Purkinje cell (primary cell): ENCODE measurements around the gene SLC29A3. TPM values are rescaled to one million over a fixed set of nuclear protein-coding genes. Genes with fewer than 3 reads are reported as not detected.

Experiments used
- polyA plus RNA-seq: library from polyadenylated mRNA; unstranded; fragments of >200 nt; fragmentation: Nextera tagmentation; gene quantifications from 2 replicates; pipeline ENCODE4 v1.2.1, GENCODE V29; 2014

The SLC29A3 gene
- 0.60 and 2.2 TPM in 2 replicates for polyA plus RNA-seq

GRCh38 chr10:71319042-71319799 is at the start of gene SLC29A3:
Gene SLC29A3 (plus strand): TSS chr10:71319259. CDS start chr10:71319310, 51 bp downstream.

GRCh38 chr10:71396711-71397295 is 77.7 kb downstream of the SLC29A3 start, which contains the start of gene CDH23:
Gene CDH23 (plus strand): TSS chr10:71396920. CDS start chr10:71439832, 42,912 bp downstream.

Other genes with a start within 250 kb of the SLC29A3 start
- gene UNC5B, start 106.7 kb upstream of the SLC29A3 start, polyA plus RNA-seq, result 0.77 and 1.1 TPM in 2 replicates
- 5.0 and 7.6 TPM in 2 replicates for gene CDH23, start 77.7 kb downstream of the SLC29A3 start, polyA plus RNA-seq